Measurements from ENCODE around the gene RAB3GAP1.
"Not testable (repeated sequence)": the region's sequence is repeated elsewhere in the genome, so short reads cannot be mapped to it uniquely, and the experiment has no call there.

RAB3GAP1 gene

GRCh38 chr2:135011633-135012032 is 40.5 kb upstream of the RAB3GAP1 start:
- no peak for DNase-seq (ENCODE audit: low spot score)
- TF ChIP-seq CTCF (IDR thresholded peaks at IDR 0.05; ENCODE audit: extremely low read depth, missing control alignments), result no peak

- TF ChIP-seq CTCF (IDR thresholded peaks at IDR 0.05; ENCODE audit: extremely low read depth, missing control alignments), result no peak
- no peak for DNase-seq (ENCODE audit: low spot score)
These were observed 30.5 kb upstream of the RAB3GAP1 start for GRCh38 chr2:135021618-135022017.

GRCh38 chr2:135022952-135023880 is 28.9 kb upstream of the RAB3GAP1 start:
- no peak for TF ChIP-seq CTCF (IDR thresholded peaks at IDR 0.05; ENCODE audit: extremely low read depth, missing control alignments)
- no peak for DNase-seq (ENCODE audit: low spot score)

GRCh38 chr2:135023886-135024485 is 28.1 kb upstream of the RAB3GAP1 start:
- no peak for DNase-seq (ENCODE audit: low spot score)
- TF ChIP-seq CTCF (IDR thresholded peaks at IDR 0.05; ENCODE audit: extremely low read depth, missing control alignments), result no peak

GRCh38 chr2:135029481-135030134 is 22.5 kb upstream of the RAB3GAP1 start:
- TF ChIP-seq CTCF (IDR thresholded peaks at IDR 0.05; ENCODE audit: extremely low read depth, missing control alignments), result no peak
- DNase-seq (ENCODE audit: low spot score), result no peak

- DNase-seq (ENCODE audit: low spot score), result peak; percentile 39
- TF ChIP-seq CTCF (IDR thresholded peaks at IDR 0.05; ENCODE audit: extremely low read depth, missing control alignments), result no peak
These were observed 21.3 kb upstream of the RAB3GAP1 start for GRCh38 chr2:135030826-135031225.

GRCh38 chr2:135033216-135033615 is 18.9 kb upstream of the RAB3GAP1 start:
- DNase-seq (ENCODE audit: low spot score), result not testable (repeated sequence)
